WERI-Rb-1 (cell line): ENCODE results near the gene MPHOSPH9.
A peak's percentile ranks its signal among the peaks of the same experiment; 100 is the strongest.

ENCODE experiments used
- DNase-seq: peaks from one replicate; pipeline ENCODE4 v3.0.0-alpha.2; 2020
- H3K27ac ChIP-seq: fragments of 250-450 bp; sonication (Bioruptor Pico); 2 replicates; pipeline ENCODE4 v1.5.1; 2020; ENCODE audit warnings: mild to moderate bottlenecking, moderate library complexity
- H3K27me3 ChIP-seq: fragments of 250-450 bp; sonication (Bioruptor Pico); 2 replicates; pipeline ENCODE4 v1.5.1; 2021; ENCODE audit warnings: mild to moderate bottlenecking, low read depth, moderate library complexity; ENCODE audit not compliant: insufficient read depth, severe bottlenecking
- H3K36me3 ChIP-seq: fragments of 250-450 bp; sonication (Bioruptor Pico); 2 replicates; pipeline ENCODE4 v1.5.1; 2020; ENCODE audit warnings: mild to moderate bottlenecking, moderate library complexity
- H3K4me3 ChIP-seq: 2 replicates; pipeline ENCODE4 v1.5.1; 2011; ENCODE audit warnings: low read depth, mild to moderate bottlenecking, control low read depth, low read length
- H3K9me3 ChIP-seq: fragments of 250-450 bp; sonication (Bioruptor Pico); 2 replicates; pipeline ENCODE4 v1.5.1; 2021; ENCODE audit warnings: mild to moderate bottlenecking, moderate library complexity; ENCODE audit not compliant: severe bottlenecking
- TF ChIP-seq, protein P1 (sequence below): IDR thresholded peaks from 2 replicates; pipeline ENCODE4 v1.5.1; 2011; ENCODE audit warnings: low read depth, mild to moderate bottlenecking, control low read depth, inconsistent platforms, low read length

MPHOSPH9 gene

DNA sequence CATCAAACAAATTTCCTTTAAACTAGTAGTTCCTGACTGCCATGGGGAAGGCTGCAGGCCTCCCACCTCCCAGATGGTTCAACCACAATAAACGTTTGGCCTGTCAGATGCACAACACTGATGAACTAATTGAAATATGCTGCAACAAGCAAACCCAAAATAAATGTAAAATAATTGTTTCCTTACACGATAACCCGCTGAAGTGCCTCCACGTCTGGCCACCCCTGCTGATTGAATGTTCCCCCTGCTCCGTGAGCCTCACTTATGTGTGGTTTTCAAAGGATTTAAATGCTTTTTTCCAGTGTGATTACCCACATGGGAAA lies 90.5 kb downstream of the MPHOSPH9 start:
- Histone ChIP-seq H3K27ac (peak overlapping the region; percentile 93), H3K4me3 (no peak overlapping the region), H3K9me3 (no peaks in the 10 kb centered on the region), H3K36me3 (no peaks in the 10 kb centered on the region), H3K27me3 (no peaks in the 10 kb centered on the region)
- no peak for DNase-seq
- TF ChIP-seq, protein P1, sequence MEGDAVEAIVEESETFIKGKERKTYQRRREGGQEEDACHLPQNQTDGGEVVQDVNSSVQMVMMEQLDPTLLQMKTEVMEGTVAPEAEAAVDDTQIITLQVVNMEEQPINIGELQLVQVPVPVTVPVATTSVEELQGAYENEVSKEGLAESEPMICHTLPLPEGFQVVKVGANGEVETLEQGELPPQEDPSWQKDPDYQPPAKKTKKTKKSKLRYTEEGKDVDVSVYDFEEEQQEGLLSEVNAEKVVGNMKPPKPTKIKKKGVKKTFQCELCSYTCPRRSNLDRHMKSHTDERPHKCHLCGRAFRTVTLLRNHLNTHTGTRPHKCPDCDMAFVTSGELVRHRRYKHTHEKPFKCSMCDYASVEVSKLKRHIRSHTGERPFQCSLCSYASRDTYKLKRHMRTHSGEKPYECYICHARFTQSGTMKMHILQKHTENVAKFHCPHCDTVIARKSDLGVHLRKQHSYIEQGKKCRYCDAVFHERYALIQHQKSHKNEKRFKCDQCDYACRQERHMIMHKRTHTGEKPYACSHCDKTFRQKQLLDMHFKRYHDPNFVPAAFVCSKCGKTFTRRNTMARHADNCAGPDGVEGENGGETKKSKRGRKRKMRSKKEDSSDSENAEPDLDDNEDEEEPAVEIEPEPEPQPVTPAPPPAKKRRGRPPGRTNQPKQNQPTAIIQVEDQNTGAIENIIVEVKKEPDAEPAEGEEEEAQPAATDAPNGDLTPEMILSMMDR = no peak

DNA sequence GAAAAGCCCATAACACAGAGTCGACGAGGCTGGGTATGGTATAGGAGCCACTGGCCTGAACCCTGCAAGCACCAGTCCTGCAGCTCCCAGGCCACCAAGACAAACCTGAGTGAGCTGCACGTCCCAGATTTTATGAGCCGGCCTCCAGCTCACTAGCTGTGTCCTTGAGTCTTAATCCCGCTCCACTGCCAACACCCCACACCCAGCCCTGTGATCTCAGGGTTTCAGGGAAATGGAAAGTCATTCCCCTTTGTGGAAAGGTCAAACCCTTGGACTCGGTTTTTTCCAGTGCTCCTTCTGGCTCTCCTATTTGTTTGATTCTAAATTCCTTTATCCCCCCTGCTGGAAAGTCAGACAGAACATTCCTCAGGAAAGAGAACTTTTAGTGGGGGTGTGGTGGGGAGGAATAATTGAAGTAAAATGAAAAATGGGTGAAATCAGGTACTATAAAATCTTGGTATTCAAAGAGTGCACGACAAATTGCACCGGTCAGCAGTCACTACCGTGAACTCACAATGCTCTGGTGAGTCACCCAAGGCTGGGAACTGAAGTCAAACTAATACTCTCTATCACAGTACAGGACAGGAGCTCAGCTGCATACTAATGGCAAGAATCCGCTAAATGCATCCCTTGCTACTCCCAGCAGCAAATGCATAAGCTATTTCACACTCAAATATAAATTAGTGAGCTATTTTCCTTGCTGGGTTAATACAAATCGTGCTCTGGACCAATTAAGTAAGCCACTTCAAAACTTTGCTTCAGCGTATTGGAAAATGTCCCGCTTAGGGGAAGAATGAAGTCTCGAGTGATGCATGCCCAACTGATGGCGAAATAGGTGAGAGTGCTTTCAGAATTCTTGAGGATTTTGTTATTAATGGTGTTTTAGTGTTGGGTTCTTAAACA lies 91.1 kb downstream of the MPHOSPH9 start:
- H3K27me3 ChIP-seq = no peaks in the 10 kb centered on the region
- no peaks in the 10 kb centered on the region for H3K9me3 ChIP-seq
- DNase-seq = peak; percentile 70
- H3K36me3 ChIP-seq = no peaks in the 10 kb centered on the region
- H3K4me3 ChIP-seq = no peak overlapping the region
- H3K27ac ChIP-seq = peak overlapping the region; percentile 93
- TF ChIP-seq, protein P1 = no peak

DNA sequence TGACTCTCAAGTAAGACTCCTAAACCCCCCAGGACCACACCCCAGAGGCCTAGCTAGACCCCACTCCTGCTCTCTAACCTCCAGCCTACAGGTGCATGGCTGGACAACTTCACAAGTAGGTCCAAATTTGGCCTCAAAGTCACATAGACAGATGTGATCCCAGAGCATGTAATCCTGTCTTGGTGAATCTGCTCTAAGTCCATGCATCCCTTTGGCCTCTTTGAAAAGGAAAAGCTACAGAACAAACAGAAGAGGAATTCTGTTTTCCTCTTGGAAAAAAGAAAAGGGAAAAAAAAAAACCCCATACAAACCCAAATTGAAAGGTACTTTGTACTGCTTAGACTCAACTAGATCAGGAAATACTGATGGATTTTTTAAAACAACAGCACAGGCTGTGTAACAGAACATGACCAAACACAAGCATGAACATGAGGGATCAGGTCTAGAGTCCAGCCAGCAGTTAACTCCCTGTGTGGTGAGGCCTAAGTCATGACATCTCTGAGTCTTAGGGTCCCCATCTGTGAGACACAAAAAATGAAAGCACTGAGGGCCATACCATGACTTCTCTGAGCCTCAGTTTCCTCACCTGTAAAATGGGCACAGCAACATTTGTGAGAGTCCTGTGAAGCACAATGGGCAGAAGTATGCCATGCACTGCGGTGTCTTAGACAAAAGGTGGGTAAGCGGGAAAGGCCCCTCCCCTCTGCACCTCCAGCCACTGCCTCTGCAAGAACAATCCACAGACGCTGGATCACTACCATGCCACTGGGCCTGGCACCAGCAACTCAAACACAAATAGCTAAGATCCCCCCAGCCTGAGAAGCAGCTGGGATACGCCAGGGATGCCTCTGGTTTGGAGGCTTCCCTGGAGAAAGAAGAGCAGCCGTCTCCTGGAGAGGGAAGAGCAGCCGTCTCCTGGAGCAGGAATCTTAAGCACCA lies 92.0 kb downstream of the MPHOSPH9 start:
- no peaks in the 10 kb centered on the region for H3K27me3 ChIP-seq
- TF ChIP-seq, protein P1 = no peak
- no peaks in the 10 kb centered on the region; the same call in 1 of the 2 replicates for H3K36me3 ChIP-seq
- H3K27ac ChIP-seq = peak overlapping the region; percentile 93
- no peaks in the 10 kb centered on the region for H3K9me3 ChIP-seq
- no peak overlapping the region for H3K4me3 ChIP-seq
- DNase-seq = no peak

DNA sequence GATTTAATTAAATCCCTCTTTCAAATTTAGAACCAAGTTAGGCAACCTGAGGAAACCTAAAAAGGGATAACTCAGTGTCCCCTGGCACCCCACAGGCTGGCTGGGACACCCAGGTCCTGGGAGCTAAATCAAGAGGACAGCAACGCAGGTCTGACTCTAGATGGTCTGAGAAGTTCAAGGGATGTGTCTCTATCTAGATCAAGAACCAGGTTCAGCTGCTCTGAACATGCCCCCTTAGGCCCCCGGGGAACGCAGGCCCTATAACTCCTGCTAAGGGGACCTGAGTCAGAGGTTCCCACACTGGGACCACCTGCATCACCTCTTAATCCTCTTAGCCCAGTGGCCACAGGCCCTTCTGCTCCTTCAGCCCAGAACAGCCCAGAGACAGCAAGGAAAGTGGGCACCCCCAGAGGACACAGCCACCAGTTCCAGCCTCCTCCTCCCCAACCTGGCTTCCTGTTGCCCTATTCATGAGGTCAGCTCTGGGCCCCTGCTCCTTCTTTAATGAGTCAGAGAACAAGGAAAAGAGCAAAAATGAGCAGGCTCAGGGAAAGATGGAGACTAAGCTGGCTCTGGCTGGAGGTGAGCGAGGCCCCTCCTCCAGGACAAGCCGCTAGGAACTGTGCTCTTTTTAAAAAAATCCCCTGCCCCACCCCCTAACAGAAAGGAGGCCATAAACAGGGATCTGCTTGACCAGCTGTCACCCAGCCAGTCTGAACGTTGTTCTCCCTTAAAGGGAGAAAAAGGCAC lies 92.8 kb downstream of the MPHOSPH9 start:
- Histone ChIP-seq H3K9me3 (no peaks in the 10 kb centered on the region), H3K36me3 (no peaks in the 10 kb centered on the region; the same call in 1 of the 2 replicates), H3K27ac (peak overlapping the region; percentile 93), H3K4me3 (no peak overlapping the region; the same call in 1 of the 2 replicates), H3K27me3 (no peaks in the 10 kb centered on the region)
- TF ChIP-seq, protein P1 = no peak
- DNase-seq = peak; percentile 89

DNA sequence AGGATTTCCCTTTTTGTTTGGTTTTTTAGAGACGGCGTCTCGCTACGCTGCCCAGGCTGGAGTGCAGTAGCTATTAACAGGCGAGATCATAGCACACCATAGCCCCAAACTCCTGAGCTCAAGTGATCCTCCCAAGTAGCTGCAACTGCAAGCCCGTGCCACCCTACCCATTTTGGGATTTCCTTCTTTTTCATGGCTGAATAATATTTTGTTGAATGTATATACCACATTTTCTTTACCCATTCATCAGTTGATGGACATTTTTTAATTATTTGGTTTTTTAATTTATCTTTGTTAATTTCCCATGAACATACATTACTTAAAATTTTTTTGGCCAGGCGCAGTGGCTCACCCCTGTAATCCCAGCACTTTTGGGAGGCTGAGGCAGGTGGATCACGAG lies 97.3 kb downstream of the MPHOSPH9 start:
- no peak for DNase-seq
- H3K36me3 ChIP-seq = no peaks in the 10 kb centered on the region; the same call in 1 of the 2 replicates
- no peak overlapping the region for H3K27ac ChIP-seq

More for the DNA sequence above, 97.3 kb downstream of the MPHOSPH9 start:
- no peaks in the 10 kb centered on the region for H3K9me3 ChIP-seq
- TF ChIP-seq, protein P1 = no peak
- no peaks in the 10 kb centered on the region for H3K27me3 ChIP-seq
- no peak overlapping the region for H3K4me3 ChIP-seq
